ENCODE results near the gene TOP3B. TPM values are rescaled to one million over a fixed set of nuclear protein-coding genes. Genes with fewer than 3 reads are reported as not detected.

TOP3B gene
- total RNA-seq, 1 donor from 2014 or later = 29.2 TPM

GRCh38 chr22:21958360-21959273 is 24.0 kb downstream of the TOP3B start:
- TF ChIP-seq CTCF (IDR thresholded peaks at IDR 0.05; ENCODE audit: insufficient read depth, low read length, poor library complexity, severe bottlenecking) = no peak
- DNase-seq (ENCODE audit: low read depth) = no peak
- Histone ChIP-seq H3K27me3 (ENCODE audit: control insufficient read depth, insufficient read depth, low read length) (no peaks in the 10 kb centered on the region), H3K4me3 (ENCODE audit: low read depth, low read length) (no peak overlapping the region), H3K36me3 (ENCODE audit: control insufficient read depth, insufficient read depth, low read length) (peaks cover 1% of the 10 kb centered on the region)

- peak; percentile 70 for TF ChIP-seq CTCF (IDR thresholded peaks at IDR 0.05; ENCODE audit: insufficient read depth, low read length, poor library complexity, severe bottlenecking)
- Histone ChIP-seq H3K4me3 (ENCODE audit: low read depth, low read length) (peak within 1 kb of the TSS; percentile 86), H3K36me3 (ENCODE audit: control insufficient read depth, insufficient read depth, low read length) (no peaks in the 10 kb centered on the region), H3K27me3 (ENCODE audit: control insufficient read depth, insufficient read depth, low read length) (no peaks in the 10 kb centered on the region)
- no peak for DNase-seq (ENCODE audit: low read depth)
These were observed 29.7 kb downstream of the TOP3B start, which contains the start of gene PPM1F for GRCh38 chr22:21952586-21953571. PPM1F (minus strand) TSS chr22:21952848; CDS start chr22:21946048, 6,800 bp downstream.

GRCh38 chr22:21951931-21952465 is 30.6 kb downstream of the TOP3B start:
- no peak for TF ChIP-seq CTCF (IDR thresholded peaks at IDR 0.05; ENCODE audit: insufficient read depth, low read length, poor library complexity, severe bottlenecking)
- Histone ChIP-seq H3K27me3 (ENCODE audit: control insufficient read depth, insufficient read depth, low read length) (no peaks in the 10 kb centered on the region), H3K36me3 (ENCODE audit: control insufficient read depth, insufficient read depth, low read length) (no peaks in the 10 kb centered on the region), H3K4me3 (ENCODE audit: low read depth, low read length) (peak overlapping the region; percentile 86)
- DNase-seq (ENCODE audit: low read depth) = no peak

GRCh38 chr22:21951062-21951461 is 31.5 kb downstream of the TOP3B start:
- H3K27me3 ChIP-seq (ENCODE audit: control insufficient read depth, insufficient read depth, low read length) = no peaks in the 10 kb centered on the region
- TF ChIP-seq CTCF (IDR thresholded peaks at IDR 0.05; ENCODE audit: insufficient read depth, low read length, poor library complexity, severe bottlenecking) = no peak
- no peak overlapping the region for H3K4me3 ChIP-seq (ENCODE audit: low read depth, low read length)
- no peaks in the 10 kb centered on the region for H3K36me3 ChIP-seq (ENCODE audit: control insufficient read depth, insufficient read depth, low read length)
- no peak for DNase-seq (ENCODE audit: low read depth)

GRCh38 chr22:21949948-21950347 is 32.6 kb downstream of the TOP3B start:
- Histone ChIP-seq H3K27me3 (ENCODE audit: control insufficient read depth, insufficient read depth, low read length) (no peaks in the 10 kb centered on the region), H3K36me3 (ENCODE audit: control insufficient read depth, insufficient read depth, low read length) (no peaks in the 10 kb centered on the region), H3K4me3 (ENCODE audit: low read depth, low read length) (no peak overlapping the region)
- TF ChIP-seq CTCF (IDR thresholded peaks at IDR 0.05; ENCODE audit: insufficient read depth, low read length, poor library complexity, severe bottlenecking) = no peak
- no peak for DNase-seq (ENCODE audit: low read depth)
